Lung microvascular endothelial cell (primary cell): ENCODE results near the gene FAM167B. TPM values are rescaled to one million over a fixed set of nuclear protein-coding genes. Genes with fewer than 3 reads are reported as not detected.

ENCODE experiments used
- DNase-seq, 2 donors: peaks; one replicate each; pipeline versions ENCODE4 v3.0.0 to v3.0.0-alpha.2; 2010; ENCODE audit warnings: low read depth in 2 of 2
- total RNA-seq: library from RNA; depleted of rRNA; stranded (reverse); fragments of >200 nt; gene quantifications from 2 replicates; pipeline ENCODE4 v1.2.1, GENCODE V29; 2014

Gene FAM167B
- total RNA-seq, 1 donor from 2014 or later: 0.79 TPM

DNA sequence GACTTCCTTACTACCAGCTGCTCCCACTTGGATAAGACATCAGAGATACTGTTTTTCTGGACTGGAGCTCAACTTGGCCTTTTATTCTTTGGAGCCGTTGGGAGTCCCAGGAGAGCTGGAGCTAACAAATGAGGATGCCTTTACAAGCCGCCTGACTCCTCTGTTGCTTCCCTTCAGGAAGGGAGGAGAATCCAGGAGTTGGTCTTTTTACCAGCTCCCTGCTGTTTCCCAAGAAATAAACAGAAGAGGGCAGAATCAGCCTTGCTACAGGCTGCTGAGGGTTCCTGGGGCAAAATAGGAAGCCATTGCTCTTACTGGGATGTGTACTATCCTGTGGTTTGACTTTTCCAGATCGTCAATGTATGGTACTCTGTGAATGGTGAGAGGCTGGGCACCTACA lies 23.3 kb upstream of the FAM167B start:
- DNase-seq: peak in 1 of 2 donors; percentile 77

DNA sequence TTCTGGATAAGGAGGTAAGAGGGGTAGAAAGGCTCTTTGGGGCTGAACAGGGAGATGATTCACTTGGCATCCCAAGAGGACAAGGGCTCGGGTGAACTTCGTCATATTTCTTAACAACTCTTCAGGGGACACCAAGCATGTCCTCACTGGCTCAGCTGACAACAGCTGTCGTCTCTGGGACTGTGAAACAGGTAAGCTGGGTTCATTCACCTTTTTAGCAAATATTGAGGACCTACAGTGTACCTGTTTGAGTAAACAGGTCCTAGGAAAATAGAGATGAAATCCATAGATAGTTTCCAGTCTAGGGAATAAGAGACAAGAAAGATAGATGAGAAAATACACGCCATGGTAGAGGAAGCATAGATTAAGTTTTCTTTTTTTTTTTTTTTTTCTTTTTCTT lies 22.7 kb upstream of the FAM167B start:
- no peak for DNase-seq

DNA sequence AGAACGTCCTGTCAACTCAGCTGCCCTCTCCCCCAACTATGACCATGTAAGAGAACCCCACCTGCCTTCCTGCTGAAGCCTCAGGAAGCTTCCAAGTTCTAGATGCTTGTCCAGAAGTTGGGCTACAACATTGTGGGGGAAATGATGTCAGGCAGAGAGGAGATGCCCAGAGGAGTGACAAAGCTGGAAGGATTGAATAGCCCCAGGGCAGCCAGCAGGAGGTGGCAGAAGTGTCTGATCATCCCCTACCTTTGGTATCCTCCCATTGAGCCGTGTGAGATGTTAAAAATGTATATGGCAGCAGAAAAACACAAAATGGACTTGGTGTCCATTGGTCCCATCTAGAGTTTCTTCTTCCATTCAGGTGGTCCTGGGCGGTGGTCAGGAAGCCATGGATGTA lies 18.3 kb upstream of the FAM167B start:
- DNase-seq: no peak

DNA sequence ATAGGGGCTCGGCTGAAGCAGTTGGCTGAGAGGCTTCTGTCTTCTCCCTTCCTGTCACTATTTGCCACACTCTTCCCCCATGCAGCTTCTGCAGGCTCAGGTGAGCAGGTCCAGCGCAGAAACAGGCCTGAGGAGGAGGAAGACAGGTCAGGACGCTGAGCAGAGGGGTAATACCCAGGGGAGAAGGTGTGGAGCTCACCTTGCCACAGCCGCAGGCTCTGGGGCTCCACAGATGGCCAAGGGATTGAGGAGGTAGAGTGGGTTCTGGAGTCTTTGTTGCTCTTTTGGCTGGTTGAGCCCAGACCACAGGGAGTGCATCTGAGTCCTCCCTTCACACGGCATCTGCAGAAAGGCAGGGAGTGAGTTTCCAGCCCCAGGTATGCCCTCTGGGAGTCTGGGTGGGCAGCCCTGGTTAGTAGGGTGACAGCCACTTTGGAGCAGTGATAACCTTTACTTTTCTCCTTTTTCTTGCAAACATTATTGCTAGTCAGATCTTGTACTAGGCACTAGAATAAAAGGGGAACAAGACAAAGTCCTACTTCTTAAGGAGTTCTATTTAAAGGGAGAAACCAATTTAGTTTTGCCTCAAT lies 15.1 kb upstream of the FAM167B start:
- DNase-seq: no peak

DNA sequence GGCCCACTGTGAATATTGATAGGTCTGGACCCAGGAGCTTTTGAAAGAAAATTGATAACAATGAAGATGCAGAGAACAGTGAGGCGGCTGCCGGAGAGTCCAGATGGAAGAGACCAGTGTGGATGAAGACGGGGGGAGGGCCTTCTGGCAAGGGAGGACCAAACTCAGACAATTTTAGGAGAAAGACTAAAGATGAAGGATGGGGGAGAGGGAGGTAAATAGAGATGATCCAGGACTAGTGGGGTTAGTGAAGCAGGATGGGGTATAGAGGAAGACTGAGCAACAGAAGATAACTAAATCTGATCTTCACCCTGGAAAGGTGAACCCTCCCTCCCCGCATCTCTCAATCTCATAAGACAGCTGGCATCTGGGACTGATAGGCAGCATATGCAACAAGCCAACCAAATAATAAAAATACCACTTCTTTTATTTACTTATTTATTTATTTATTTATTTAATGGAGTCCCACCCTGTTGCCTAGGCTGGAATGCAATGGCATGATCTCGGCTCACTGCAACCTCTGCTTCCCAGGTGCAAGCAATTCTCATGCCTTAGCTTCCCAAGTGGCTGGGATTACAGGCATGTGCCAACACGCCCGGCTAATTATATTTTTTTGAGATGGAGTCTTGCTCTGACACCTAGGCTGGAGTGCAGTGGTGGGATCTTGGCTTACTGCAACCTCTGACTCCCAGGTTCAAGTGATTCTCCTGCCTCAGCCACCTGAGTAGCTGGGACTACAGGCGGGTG lies 14.3 kb upstream of the FAM167B start:
- DNase-seq: no peak

DNA sequence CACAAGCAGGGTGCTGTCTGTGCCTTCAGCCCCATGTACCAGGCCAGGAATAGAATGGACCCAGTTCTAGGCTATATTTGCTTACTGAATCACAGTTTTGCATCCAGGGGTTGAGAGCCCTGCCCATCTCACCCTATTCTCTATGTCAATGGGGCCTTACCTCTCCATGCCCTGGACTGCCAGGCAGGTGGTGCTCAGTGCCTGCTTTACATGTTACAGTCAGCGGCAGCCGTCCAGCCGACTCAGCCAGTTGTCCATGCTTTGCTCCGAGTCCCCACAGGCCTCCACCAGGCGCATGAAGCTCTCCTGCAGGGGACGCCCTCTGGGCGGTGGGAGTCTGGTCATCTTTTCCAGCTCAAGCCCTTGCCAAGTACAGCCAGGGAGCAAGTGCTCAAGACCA lies 12.2 kb upstream of the FAM167B start:
- peak in 1 of 2 donors; percentile 35 for DNase-seq

DNA sequence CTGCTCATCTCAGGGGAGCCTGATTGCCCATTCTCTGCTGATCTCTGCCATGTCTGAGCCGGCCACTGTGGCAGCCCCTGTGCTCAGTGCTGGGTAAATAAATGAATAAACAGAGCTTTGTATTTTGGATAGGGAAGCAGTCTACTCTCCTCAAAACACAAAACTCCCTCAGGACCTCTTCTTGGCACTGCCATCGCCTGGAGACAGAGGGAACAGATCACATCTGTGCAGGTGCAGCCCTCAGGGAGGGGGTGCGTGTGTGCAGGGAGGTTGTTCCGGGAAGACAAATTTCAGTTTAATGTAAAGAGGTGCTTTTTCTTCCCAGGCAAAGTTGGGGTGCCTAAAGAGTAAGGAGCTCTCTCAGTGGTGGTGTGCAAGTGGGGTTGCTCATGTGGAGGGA lies 7.7 kb upstream of the FAM167B start:
- DNase-seq: no peak

DNA sequence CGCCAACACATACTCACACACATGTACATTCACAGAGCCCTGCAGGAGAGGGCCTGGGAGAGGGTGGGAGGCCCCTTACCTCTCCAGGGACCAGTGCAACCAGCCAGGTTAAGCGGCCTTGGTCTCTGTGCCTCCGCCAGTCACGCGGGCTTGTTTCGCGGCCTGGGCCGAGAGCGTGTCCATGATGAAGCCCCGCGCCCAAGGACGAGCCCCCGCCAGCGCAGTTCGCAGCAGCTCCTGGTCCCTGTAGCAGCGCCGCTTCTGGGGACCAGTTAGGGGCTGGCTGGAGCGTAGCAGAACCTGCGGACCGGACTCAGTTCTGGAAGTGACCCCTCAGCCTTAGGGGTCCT lies 7.3 kb upstream of the FAM167B start:
- no peak for DNase-seq

DNA sequence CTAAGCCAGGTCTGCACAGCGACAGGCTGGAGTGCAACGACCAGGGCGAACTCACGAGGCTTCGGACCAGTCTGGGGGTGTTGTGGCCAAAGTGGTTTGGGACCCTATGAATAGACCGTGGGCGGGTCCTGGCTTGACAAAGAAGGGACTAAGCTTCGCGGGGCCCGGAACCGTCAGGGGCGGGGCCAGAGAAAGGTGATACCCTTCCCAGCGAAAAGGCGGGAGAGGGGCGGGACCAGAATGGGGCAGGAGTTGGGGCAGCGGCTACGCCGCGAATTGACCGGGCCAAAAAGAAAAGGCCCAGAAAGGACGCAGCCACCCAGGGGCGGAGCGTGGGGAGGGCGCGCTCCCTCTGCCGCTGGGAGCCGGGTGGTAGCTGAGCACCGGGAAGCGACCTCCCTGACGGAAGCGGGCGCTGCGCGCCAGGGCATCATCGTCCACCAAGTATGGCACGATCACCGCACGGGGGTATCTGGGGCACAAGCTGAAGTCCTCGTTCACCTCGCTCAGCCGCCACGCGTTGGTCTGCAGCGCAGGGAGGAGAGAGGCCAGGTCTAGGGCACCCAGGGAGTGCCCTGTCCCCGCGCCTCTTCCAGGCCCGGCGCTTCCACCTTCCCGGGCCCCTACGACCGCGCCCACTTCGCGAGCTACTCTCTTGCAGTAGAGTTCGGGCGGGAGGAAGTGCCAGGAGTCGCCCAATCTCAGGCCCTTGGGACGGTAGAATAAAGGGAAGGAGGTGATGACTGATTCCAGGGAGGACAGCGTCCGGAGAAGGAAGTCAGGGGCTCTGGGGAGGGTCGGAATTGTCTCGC lies 6.7 kb upstream of the FAM167B start:
- DNase-seq: peak; percentile 40 to 48

DNA sequence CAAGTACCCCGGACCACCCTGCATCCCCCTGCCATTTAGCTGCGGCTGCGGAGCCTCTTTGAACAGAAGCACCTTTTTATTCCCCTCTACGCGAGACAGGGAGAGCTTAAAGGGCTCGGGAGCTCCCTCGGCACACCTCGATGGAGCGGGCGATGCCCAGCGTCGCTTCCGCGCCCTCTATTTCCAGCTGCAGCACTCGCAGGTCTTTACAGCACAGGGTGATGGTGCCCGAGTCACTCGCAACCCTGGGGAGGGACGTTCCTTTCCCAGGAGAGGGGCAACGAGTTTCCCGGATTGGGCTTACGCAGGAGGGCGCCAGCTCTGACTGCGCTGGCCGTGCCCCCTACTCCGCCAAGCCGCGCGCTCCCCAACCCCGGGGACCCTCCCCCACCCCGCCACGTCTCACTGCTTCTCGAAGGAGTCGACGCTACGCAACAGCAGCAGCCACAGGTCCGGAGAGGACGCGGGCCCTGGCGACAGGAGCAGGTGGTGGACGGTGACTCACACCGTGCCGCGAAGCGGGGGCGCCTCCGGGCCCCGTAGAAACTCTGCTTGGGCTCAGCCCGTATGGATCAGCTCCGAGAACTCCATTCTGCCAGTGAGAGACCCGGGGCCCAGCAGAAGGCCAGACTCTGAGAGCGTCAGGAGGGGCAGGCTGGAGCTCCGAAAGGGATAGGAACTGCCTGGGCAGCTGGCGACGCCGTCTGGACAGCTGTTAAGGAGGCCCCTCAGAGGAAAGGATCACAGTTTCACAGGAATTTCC lies 5.8 kb upstream of the FAM167B start:
- DNase-seq: peak; percentile 53 to 66

DNA sequence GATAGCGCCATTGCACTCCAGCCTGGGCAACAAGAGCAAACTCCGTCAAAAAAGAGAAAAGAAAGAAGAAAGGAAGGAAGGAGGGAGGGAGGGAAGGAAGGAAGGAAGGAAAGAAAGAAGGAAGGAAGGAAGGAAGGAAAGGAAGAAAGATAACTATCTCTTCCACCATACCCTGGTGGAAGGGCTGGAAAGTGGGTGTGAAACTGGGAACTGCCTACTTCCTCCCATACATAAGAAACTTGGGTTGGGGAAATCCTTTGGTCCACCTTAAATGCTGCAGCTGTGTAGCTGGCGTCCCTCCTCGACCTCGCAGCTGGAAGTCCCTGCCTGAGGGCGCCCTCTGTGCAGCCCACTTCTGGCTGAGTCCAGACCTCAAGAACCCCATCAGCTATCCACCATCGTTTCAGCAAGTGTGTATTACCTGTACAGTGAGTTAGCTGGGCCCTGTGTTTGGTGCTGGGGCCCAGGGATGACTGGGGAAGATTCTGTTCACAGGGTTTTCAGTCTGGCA lies 4.6 kb upstream of the FAM167B start:
- DNase-seq: peak in 1 of 2 donors; percentile 35

DNA sequence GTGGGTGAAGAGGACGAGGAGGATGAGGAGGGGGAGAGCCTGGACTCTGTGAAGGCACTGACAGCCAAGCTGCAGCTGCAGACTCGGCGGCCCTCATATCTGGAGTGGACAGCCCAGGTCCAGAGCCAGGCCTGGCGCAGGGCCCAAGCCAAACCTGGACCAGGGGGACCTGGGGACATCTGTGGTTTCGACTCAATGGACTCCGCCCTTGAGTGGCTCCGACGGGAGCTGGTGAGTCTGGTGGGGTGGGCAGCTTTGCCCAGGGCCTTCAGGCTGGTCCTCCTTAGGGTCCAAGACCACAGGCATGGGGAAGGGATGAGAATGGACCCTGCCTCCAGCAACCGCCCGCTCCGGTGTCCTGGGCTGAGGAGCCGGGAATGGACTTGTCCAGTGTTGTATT lies 430 bp downstream of the FAM167B start:
- no peak for DNase-seq

DNA sequence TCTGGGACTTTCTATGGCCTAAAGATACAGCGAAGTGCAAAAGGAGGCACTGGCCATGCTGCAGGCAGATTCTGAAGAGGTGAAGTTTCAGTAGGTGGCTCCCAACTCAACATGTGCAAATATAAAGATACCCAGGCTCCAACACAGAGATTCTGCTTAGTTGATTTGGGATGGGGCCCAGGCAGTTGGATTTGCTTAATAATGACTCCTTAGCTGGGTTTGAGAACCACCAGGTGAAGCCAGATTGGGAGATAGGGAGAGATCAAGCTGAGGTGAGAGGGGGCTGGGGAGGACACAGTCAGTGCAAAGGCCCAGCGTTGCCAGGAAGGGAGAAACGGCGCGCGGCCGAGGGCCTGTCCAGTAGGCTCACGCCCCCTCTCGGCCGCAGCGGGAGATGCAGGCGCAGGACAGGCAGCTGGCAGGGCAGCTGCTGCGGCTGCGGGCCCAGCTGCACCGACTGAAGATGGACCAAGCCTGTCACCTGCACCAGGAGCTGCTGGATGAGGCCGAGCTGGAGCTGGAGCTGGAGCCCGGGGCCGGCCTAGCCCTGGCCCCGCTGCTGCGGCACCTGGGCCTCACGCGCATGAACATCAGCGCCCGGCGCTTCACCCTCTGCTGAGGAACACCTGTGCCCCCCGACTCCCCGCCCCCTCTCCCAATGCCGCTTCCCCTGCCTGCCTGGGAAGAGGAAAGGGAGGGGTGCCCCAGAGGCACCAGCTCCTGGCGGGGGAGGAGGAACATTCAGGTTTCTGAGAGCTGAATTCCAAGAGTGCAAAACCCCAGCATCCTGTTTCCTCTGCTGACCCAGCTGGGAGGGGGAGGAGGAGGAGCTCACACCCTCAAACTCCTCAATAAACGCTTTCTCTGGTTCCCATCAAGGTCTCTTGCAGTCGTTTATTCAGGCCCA lies 1.2 kb downstream of the FAM167B start:
- DNase-seq: peak; percentile 88 to 90

DNA sequence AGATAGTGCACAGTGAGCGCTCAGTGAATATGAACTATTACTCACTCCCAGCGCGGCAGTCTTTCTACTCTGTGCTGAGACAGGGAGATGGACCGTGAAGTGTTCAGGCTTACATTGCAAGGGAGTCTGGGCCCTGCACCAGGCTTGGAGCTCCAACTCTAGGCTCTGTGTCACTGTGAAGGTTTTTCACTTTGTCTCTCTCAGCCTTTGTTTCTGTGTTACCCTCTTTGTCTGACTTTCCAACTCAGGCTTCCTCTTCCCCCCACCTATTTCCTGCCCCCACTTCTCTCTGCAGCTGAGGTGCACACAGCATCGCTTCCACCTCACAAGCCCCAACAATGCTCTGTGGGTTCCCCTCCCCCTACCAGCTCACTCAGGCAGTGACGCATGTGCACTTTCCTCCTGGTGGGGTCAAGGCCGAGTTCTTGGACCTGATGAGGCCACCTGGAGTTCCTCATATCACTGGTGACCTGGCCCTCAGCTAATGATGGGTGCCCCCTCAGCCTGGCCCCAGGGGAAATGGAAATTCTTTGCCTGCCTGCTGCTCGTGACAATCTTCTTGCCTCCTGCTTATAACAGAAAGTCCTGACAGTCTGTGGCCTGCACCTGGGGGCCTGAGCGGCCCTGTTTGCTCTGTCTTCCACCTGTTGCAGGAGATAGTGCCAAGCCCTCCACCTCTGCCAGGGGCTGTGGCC lies 3.0 kb downstream of the FAM167B start:
- DNase-seq: peak; percentile 93 to 94

DNA sequence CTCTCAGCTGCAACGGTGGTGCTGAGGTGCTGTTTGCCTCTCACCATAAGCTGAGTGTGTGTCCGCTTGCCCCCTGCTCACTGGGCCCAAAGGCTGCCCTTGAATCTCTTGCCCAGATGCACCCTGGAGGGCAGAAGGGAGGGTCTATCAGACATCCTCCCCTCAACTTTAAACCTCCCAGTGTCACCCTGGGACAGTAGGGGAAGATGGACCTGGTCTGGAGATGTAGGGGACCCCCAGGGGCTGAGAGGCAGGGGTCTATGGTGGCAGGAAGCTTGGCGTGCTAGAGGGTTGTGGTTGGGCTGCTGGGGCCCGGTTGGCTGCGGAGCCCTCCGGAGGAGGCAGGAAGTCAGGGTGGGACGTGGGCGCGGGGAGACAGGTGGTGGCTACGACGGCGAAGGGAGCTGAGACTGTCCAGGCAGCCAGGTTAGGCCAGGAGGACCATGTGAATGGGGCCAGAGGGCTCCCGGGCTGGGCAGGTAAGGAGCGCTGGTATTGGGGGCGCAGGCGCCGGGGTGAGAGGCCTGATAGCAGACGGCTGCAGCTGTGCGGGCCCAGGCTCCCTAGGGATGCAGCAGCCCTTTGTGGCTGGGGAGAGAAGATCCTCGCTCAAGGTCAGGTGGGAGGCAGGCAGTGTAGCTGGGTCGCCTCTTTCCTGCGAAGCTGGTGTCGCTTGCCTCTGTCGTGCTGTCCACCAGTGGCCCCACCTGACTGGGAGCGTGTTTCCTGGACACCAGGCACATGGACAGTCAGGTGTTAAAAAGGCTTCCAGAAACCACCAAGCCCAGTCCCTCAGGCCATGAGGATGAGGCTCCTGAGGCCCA lies 4.1 kb downstream of the FAM167B start, which contains the start of gene LCK:
TSS of gene LCK (plus strand) at position 373 of the 824 bp plus-strand sequence. CDS start 23,065 bp downstream, outside the sequence.
- no peak for DNase-seq

DNA sequence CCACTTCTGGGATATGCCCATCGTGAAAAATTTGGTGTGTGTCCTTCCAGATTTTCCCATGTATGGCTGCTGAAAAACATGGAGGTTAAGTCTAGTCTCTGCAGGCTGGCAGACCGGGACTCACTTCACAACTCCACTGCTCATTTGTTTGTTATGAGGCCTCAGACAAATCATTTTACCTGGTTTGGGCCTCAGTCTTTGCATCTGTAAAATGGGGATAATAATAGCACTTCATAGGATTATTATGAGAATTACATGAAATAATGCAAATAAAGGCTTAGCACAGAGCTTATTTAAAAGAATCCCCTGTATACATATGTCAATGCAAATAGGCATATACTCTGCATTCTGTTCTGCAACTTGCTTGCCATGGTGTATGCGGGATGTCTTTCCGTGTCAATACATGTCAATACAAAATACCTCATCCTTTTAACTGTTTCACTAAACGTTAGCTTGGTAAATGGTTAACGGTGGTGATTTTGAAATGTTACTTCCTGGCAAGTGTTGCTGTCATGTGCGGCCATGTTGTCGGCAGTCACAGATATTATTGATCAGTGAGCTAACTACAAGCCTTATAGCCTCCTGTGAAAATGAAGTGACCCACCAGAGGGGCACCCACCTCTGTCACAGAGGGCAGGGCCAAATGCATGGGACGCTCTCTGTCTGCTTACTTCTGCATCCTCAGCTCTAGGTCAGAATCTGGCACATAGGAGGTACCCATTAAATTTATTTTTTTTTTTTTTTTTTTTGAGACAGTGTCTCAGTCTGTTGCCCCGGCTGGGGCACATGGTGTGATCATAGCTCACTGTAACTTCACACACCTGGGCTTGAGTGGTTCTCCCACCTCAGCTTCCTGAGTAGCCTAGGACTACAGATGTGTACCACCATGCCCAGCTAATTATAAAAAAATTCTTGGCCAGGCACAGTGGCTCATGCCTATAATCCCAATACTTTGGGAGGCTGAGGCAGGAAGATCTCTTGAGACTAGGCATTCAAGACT lies 8.3 kb downstream of the FAM167B start:
- DNase-seq: no peak

DNA sequence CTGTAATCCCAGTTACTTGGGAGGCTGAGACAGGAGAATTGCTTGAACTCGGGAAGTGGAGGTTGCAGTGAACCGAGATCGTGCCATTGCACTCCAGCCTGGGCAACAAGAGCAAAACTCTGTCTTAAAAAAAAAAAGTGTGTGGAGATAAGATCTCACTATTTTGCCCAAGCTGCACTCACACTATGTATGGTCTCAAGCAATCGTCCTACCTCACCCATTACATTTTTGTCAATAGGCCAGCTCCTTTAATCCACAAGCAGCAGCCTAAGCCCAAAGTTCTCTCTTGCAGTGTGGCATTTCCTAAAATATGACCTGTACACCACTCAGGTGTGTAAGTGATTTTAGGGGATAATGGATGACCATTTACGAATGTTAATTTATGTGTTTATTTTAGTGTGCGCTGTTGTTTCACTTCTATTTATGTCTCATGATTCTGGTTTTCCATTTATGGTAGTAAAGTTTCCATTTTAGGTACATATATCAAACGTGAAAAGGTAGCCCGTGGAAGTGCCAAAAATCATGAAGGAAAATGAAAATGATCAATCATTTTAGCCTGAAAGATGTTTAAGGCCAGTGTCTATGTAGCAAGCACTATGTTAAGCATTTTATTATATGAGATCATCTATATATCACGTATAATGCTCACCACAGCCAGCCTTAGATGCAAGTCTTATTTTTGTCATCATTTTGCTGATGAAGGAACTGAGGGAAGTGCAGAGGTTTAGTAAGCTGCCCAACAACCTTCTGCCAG lies 9.6 kb downstream of the FAM167B start:
- DNase-seq: no peak
